GM18508 (cell line): ENCODE measurements around the gene TMBIM4.
"Not testable (repeated sequence)": the region's sequence is repeated elsewhere in the genome, so short reads cannot be mapped to it uniquely, and the experiment has no call there.

Source experiments
- ATAC-seq: cut with Tn5 transposase; IDR thresholded peaks from one replicate; pipeline ENCODE4 v1.9.1; 2021; ENCODE audit warnings: moderate number of reproducible peaks; ENCODE audit not compliant: insufficient read depth, unreplicated experiment

Gene TMBIM4

GRCh38 chr12:66187036-66187435, 17.2 kb upstream of the TMBIM4 start:
- ATAC-seq = no peak

- ATAC-seq = not testable (repeated sequence)
These were observed 15.0 kb upstream of the TMBIM4 start for GRCh38 chr12:66184822-66185221.

- no peak for ATAC-seq
These were observed 13.2 kb upstream of the TMBIM4 start for GRCh38 chr12:66182956-66183355.

GRCh38 chr12:66176105-66176900, 6.5 kb upstream of the TMBIM4 start:
- no peak for ATAC-seq

- not testable (repeated sequence) for ATAC-seq
These were observed 4.9 kb upstream of the TMBIM4 start for GRCh38 chr12:66174391-66175325.

GRCh38 chr12:66170606-66171005, 810 bp upstream of the TMBIM4 start:
- ATAC-seq = no peak

DNA sequence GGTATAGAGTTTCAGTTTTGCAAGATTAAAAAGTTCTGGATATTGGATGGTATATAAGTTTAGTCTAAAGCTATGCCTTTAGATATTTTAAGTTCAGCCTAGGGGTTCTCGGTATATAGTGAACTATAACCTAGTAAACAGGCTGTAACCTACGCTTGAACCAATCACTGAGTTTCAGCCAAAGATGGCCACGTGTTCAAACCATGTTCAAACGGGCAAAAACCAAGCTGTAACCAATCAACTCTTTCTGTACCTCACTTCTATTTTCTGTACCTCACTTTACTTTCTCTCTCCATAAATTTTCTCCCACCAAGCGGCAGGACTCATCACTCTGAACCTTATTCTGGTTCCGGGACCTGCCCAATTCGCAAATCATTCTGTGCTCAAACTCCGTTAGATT, 1.4 kb downstream of the TMBIM4 start:
- no peak for ATAC-seq

DNA sequence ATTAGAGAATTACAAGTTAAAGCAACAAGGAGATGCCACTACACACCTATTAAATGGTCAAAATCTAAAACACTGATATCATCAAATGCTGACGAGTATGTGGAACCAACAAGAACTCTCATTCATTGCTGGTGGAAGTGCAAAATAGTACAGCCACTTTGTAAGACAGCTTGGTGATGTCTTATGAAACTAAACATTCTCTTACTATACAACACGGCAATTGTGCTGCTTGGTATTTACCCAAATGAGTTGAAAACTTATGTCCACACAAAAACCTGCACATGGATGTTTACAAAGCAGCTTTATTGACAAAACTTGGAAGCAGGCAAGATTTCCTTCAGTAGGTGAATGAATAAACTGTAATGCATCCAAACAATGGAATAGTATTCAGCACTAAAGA, 3.2 kb downstream of the TMBIM4 start:
- no peak for ATAC-seq

- no peak for ATAC-seq
These were observed 4.7 kb downstream of the TMBIM4 start for GRCh38 chr12:66165141-66165540.

- ATAC-seq = no peak
These were observed 5.4 kb downstream of the TMBIM4 start for GRCh38 chr12:66164349-66164821.

- no peak for ATAC-seq
These were observed 6.5 kb downstream of the TMBIM4 start for GRCh38 chr12:66163289-66163688.

- ATAC-seq = no peak
These were observed 7.1 kb downstream of the TMBIM4 start for GRCh38 chr12:66162701-66163100.

DNA sequence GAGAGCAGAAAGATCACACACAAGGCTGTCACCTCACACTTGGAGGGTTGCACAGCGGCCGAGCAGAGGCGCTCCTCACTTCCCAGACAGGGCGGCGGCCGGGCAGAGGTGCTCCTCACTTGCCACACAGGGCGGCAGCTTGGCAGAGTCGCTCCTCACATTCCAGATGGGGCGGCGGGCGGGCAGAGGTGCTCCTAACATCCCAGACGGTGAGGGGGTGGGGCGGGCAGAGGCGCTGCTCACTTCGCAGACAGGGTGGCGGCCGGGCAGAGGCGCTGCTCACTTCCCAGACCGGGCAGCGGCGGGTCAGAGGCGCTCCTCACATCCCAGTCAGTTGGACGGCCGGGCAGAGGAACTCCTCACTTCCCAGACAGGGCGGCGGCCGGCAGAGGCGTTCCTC, 9.1 kb downstream of the TMBIM4 start:
- no peak for ATAC-seq

DNA sequence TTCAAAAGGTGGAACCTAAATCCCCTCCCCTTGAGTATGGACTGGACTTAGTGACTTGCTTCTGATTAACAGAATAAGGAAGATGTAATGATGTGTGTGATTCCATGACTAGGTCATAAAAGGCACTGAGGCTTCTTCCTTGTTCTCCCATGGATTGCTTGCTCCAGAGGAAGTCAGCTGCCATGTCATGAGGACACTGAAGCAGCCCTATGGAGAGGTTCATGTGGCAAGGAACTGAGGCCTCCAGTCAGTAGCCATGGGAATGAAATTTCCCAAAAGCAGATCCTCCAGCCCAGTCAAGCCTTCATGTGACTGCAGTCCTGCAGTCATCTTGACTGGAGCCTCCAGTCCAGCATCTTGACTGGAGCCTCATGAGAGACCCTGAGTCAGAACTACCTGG, 10.7 kb downstream of the TMBIM4 start:
- ATAC-seq = no peak

DNA sequence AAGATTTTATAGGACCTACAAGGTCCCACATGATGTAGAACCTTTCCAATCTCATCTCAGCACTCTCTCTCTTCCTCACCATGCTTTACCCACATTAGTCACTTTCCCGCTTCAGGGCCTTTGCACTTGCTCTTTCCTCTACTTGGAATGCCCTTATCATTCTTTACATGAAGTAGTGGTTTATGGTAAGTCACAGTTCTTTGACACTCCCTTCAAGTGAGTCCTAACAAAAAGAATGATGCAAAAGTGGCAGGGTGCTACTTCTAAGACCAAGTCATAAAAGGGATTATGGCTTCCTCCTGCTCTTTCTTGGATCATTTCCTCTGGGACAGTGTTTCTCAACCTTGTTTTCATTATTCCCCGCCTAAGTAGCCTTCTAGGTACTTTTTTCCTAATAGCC, 13.1 kb downstream of the TMBIM4 start:
- no peak for ATAC-seq

DNA sequence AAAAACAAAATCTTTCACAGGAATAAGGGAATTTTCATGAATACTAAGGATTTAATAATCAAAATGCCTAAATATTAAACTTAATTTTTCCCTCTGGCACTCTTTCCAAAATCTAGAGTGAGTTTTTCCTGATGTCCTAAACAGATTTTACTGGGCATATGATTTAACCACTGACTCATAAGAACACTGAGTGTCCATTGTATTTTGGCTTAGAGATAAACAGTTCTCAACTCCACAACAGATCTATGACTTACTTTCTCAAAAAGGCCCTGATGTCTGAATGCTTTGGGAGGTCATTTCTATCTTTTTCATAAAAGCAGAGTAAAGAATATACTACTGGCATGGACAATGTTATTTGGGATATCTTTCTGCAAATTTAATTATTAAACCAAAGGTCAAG, 15.0 kb downstream of the TMBIM4 start:
- no peak for ATAC-seq

- ATAC-seq = no peak
These were observed 17.1 kb downstream of the TMBIM4 start for GRCh38 chr12:66152732-66153131.

DNA sequence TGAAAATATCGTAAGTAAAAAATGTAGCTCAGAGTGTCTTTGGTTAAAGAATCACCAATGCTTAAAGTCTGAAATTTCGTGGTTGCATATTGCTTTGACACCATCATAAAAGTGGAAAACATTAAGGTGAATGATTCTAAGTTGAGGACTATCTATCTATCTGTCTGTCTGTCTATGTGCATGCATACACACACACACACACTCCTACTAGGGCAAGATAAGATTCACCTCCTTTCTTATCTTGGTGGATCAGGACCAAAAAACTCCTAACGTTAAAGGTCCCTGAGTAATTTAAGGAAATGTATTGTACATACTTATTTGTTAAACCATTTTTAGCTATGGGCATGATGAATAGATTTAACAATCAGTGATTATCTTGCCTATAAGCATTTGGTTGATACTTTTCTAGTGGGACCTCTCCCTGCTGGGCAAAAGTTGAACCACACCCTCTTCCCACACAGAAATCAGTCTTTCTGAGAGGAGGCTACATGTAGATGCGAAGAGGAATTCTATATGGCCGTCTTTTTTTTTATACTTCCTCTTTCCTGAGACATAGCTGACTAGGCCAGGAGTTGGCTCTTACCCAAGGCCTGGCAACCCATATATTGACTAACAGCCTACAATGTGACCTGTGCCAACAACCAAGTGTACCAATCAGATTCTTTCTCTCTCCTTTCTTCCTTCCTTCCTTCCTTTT, 19.9 kb downstream of the TMBIM4 start:
- no peak for ATAC-seq

DNA sequence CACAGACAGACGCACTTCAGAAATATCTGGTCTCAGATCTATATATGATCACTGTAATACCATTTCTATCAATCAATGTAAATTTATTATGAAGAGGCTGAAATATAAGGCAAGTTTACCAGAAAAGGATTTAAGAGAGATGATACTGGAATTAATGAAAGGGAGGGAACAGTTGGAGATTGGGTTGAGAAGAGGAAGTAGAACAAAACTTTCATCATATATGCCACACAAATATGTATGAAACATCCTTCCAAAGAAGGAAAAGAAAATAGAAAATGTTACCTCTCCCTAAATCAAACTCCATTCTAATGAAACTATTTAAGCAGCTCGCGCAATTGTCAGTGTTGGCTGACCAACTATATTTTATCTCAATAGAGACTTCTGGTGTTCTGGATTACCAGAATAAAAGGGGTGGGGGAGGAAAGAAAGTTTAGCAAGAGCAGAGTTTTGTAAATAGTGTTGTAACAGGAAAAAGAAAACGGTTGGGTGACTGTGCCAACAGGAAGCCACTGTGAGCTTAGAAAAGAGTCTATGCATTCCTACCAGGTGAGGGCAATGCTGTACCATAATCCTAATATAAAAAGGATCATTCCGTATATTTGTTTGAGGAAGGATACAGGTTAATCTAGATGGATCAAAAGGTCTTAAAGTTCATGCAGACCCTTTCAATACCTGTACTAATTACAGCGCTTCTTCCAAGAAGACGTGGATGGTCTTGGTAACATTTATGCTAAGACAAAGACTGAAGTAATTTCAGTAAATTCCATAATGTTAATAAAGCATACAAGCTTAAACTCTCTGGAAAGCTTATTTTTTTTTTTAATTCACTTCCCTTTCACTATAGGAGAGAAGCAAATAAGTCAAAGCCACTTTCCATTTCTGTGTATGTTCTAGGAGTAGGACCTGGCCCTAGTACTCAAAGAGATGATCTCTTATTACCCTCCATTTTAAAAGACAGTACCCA, 24.7 kb downstream of the TMBIM4 start:
- no peak for ATAC-seq

- no peak for ATAC-seq
These were observed 25.9 kb downstream of the TMBIM4 start for GRCh38 chr12:66143868-66144267.
